ENCODE measurements around the gene OSTM1. TPM values are rescaled to one million over a fixed set of nuclear protein-coding genes. Genes with fewer than 3 reads are reported as not detected.

Gene OSTM1
- total and polyA plus RNA-seq, 2 of the 13 experiments (the other 11 are each of a cell fraction or from before 2014, with no cell fraction given): 8.7 to 20.5 TPM

DNA sequence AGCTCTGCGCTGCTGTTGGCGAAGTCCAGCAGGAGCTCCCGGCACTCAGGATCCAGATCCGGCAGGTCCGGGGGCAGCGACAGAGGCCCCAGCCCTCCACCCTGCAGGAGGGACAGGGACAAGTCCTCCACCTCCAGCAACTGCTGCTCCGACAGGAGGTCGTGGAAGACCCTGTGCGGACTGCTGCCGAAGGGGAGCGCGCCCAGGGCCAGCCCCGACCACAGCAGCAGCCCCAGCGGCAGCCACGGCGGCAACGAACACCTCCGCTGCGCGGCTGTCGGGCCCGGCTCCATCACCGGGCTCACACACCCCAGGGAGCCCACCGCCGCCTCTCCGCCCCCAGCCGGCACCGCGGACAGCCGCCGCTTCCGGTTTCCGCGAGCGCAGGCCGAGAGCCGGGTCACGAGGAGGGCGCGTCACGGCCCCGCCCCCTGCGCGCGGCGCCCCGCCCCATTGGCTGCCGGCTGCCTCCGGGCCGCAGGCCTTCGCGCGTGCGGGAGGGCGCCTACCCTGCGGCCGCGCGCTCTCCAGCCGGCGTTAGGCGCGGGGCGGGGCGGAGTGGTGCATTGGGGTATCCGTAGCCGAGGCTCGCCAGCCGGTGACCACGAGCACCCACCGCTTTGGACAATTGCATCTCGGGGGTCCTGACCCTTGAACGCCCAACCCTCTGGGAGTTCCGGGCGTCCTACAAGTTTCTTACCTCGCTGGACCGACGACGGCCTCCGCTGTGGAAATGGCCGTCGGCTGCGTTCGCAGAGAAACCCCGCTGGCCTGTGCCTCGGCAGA lies at the start of gene OSTM1 (continued):
- TF ChIP-seq, protein P1, sequence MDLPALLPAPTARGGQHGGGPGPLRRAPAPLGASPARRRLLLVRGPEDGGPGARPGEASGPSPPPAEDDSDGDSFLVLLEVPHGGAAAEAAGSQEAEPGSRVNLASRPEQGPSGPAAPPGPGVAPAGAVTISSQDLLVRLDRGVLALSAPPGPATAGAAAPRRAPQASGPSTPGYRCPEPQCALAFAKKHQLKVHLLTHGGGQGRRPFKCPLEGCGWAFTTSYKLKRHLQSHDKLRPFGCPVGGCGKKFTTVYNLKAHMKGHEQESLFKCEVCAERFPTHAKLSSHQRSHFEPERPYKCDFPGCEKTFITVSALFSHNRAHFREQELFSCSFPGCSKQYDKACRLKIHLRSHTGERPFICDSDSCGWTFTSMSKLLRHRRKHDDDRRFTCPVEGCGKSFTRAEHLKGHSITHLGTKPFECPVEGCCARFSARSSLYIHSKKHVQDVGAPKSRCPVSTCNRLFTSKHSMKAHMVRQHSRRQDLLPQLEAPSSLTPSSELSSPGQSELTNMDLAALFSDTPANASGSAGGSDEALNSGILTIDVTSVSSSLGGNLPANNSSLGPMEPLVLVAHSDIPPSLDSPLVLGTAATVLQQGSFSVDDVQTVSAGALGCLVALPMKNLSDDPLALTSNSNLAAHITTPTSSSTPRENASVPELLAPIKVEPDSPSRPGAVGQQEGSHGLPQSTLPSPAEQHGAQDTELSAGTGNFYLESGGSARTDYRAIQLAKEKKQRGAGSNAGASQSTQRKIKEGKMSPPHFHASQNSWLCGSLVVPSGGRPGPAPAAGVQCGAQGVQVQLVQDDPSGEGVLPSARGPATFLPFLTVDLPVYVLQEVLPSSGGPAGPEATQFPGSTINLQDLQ (CRISPR knock-in tag; IDR thresholded peaks at IDR 0.05): peak; percentile 84
- TF ChIP-seq ZBTB42 (CRISPR knock-in tag; IDR thresholded peaks at IDR 0.05) (peak; percentile 79), IRX3 (CRISPR knock-in tag; IDR thresholded peaks at IDR 0.05; ENCODE audit: borderline replicate concordance, low read depth) (peak; percentile 96), ZBTB7B (CRISPR knock-in tag; IDR thresholded peaks at IDR 0.05) (0 out of 2 replicates have a peak, but pooled peaks have one; percentile 46), IKZF4 (CRISPR knock-in tag; IDR thresholded peaks at IDR 0.05; ENCODE audit: borderline replicate concordance, low read depth, not compliant biosample characterization) (peak; percentile 95), ZNF792 (CRISPR knock-in tag; IDR thresholded peaks at IDR 0.05) (peak; percentile 46; the same call in 1 of the 2 replicates), ZFP36L1 (CRISPR knock-in tag; IDR thresholded peaks at IDR 0.05) (peak; percentile 96), ZFP82 (CRISPR knock-in tag; IDR thresholded peaks at IDR 0.05; ENCODE audit: borderline replicate concordance) (peak; percentile 94; the same call in 1 of the 2 replicates), SRY (CRISPR knock-in tag; IDR thresholded peaks at IDR 0.05) (peak; percentile 83; the same call in 1 of the 2 replicates), CENPT (CRISPR knock-in tag; IDR thresholded peaks at IDR 0.05; ENCODE audit: low read depth) (peak; percentile 91), NRL (CRISPR knock-in tag; IDR thresholded peaks at IDR 0.05; ENCODE audit: borderline replicate concordance) (peak; percentile 68; the same call in 1 of the 2 replicates), ZKSCAN8 (CRISPR knock-in tag; IDR thresholded peaks at IDR 0.05; ENCODE audit: borderline replicate concordance) (no peak), ZNF10 (CRISPR knock-in tag; IDR thresholded peaks at IDR 0.05; ENCODE audit: borderline replicate concordance, low read depth) (no peak), TOE1 (CRISPR knock-in tag; IDR thresholded peaks at IDR 0.05) (no peak), POLR2AphosphoS2 (IDR thresholded peaks at IDR 0.05; ENCODE audit: low read depth, low read length) (no peak), TRIM24 (CRISPR knock-in tag; IDR thresholded peaks at IDR 0.05) (no peak), HOXA7 (CRISPR knock-in tag; IDR thresholded peaks at IDR 0.05) (no peak), HNRNPLL (IDR thresholded peaks at IDR 0.05; ENCODE audit: low read depth, low read length, poor library complexity, severe bottlenecking) (peak; percentile 57)
- TF ChIP-seq, protein P2, sequence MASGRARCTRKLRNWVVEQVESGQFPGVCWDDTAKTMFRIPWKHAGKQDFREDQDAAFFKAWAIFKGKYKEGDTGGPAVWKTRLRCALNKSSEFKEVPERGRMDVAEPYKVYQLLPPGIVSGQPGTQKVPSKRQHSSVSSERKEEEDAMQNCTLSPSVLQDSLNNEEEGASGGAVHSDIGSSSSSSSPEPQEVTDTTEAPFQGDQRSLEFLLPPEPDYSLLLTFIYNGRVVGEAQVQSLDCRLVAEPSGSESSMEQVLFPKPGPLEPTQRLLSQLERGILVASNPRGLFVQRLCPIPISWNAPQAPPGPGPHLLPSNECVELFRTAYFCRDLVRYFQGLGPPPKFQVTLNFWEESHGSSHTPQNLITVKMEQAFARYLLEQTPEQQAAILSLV (CRISPR knock-in tag; IDR thresholded peaks at IDR 0.05; ENCODE audit: borderline replicate concordance): peak; percentile 77; the same call in 1 of the 2 replicates
- TF ChIP-seq, protein P3, sequence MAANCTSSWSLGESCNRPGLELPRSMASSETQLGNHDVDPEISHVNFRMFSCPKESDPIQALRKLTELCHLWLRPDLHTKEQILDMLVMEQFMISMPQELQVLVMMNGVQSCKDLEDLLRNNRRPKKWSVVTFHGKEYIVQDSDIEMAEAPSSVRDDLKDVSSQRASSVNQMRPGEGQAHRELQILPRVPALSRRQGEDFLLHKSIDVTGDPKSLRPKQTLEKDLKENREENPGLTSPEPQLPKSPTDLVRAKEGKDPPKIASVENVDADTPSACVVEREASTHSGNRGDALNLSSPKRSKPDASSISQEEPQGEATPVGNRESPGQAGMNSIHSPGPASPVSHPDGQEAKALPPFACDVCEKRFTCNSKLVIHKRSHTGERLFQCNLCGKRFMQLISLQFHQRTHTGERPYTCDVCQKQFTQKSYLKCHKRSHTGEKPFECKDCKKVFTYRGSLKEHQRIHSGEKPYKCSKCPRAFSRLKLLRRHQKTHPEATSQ (CRISPR knock-in tag; IDR thresholded peaks at IDR 0.05; ENCODE audit: borderline replicate concordance): peak; percentile 80; the same call in 1 of the 2 replicates
- TF ChIP-seq, protein P4, sequence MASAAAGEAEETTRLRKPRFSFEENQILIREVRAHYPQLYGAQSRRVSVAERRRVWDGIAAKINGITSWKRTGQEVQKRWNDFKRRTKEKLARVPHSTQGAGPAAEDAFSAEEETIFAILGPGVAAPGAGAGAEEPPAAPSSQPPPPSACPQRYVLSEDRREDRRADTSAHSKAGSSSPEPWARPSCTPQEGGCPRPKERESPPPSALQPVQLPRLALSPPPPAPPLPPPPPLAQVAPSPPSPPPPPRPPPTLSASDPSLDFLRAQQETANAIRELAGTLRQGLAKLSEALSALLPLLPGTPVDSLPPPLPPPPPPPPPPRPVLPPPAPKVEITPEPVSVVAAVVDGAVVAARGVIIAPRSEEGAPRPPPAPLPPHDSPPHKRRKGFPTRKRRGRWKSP (CRISPR knock-in tag; IDR thresholded peaks at IDR 0.05): no peak
- TF ChIP-seq, protein P5, sequence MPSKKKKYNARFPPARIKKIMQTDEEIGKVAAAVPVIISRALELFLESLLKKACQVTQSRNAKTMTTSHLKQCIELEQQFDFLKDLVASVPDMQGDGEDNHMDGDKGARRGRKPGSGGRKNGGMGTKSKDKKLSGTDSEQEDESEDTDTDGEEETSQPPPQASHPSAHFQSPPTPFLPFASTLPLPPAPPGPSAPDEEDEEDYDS (CRISPR knock-in tag; IDR thresholded peaks at IDR 0.05): peak; percentile 41; the same call in 1 of the 2 replicates
